Activated CD8-positive, alpha-beta memory T cell treated with anti-CD3 and anti-CD28 coated beads, Interleukin-2, amount 10 ng/mL, durations not matched to agents 7 days and 5 days (primary cell): ENCODE results near the gene PPP1R16B. TPM values are rescaled to one million over a fixed set of nuclear protein-coding genes. Genes with fewer than 3 reads are reported as not detected.

ENCODE experiments used
- ATAC-seq: fragments of 150-1000 bp; cut with Tn5 transposase; one replicate; pipeline ENCODE4 v1.10.0; 2021; ENCODE audit warnings: moderate library complexity
- CTCF ChIA-PET: fragments of 350-600 bp; sonication (Branson Sonifier 250); formaldehyde crosslinking; loops from one replicate; lab custom pipeline; 2021; ENCODE audit warnings: antibody characterized with exemption; lab: Charles Lee
- DNase-seq: peaks from one replicate; pipeline ENCODE4 v3.0.0-alpha.2; 2020
- H3K27ac Mint-ChIP-seq: one replicate; pipeline ENCODE4 v1.8.0; 2021; ENCODE audit warnings: mild to moderate bottlenecking, mixed read lengths
- H3K27me3 Mint-ChIP-seq: one replicate; pipeline ENCODE4 v1.8.0; 2021; ENCODE audit warnings: mixed read lengths
- H3K36me3 Mint-ChIP-seq: one replicate; pipeline ENCODE4 v1.8.0; 2021; ENCODE audit warnings: mild to moderate bottlenecking, mixed read lengths
- H3K4me1 Mint-ChIP-seq: one replicate; pipeline ENCODE4 v1.8.0; 2021; ENCODE audit warnings: mixed read lengths
- H3K4me3 Mint-ChIP-seq: one replicate; pipeline ENCODE4 v1.8.0; 2021; ENCODE audit warnings: mild to moderate bottlenecking, moderate library complexity, mixed read lengths
- H3K9me3 Mint-ChIP-seq: one replicate; pipeline ENCODE4 v1.8.0; 2022; ENCODE audit warnings: low read depth, mixed read lengths
- total RNA-seq, 2 experiments: library from RNA; stranded (reverse); gene quantifications; one replicate each; pipeline ENCODE4 v1.2.3, GENCODE V29; 2021

The PPP1R16B gene
- total RNA-seq, 2 experiments from 2014 or later = 86.5 to 128 TPM

DNA sequence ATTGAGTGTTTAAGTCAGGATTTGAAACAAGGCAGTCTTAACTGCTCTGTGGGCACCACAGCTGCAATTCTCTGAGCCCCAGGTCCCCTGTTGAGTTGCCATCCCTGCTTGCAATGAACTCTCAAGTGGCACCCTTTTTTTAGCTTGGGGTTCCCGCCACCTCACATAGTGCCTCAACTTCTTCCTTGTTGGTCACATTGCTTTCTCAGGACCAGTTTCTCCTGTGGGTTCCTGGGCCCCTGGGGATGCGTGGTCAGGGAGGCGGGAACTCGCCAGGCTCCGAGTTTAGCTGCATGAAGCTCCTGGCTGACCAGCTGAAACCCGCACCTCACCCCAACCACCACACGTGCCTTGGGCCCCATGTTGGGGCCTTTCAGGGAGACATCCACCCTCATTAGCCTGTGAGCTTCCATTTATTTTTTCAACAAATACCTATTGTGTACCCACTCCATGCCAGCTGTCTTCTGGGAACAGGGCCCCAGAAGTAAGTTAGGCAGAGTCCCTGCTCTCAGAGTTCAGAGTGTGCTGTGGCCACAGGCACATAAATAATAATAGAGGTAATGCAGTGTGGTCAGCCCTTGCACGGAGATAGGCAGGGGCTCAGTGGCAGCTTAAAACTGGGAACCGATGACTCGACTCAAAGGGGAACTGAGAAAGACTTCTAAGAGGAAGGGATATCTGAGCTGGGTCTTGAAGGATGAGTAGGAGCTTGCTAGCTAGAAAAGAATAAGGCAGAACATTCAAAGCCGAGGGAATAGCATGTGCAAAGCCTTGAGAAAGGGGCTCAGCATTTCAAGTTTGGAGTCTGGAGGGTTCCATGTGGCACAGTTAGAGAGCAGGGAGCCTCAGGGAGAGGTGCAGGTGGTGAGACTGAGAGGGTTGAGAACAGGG is 86.8 kb downstream of the PPP1R16B start:
- H3K9me3 Mint-ChIP-seq = no peaks in the 10 kb centered on the region
- peak overlapping the region; percentile 89 for H3K27ac Mint-ChIP-seq
- no peak for DNase-seq
- H3K4me3 Mint-ChIP-seq = no peak overlapping the region
- no peaks in the 10 kb centered on the region for H3K27me3 Mint-ChIP-seq
- peak; percentile 10 for ATAC-seq
- CTCF ChIA-PET = interaction anchor here (0.8 to 4.2 kb wide), 31 partner anchors 9 to 259 kb away, joined by 3 to 42 read pairs (median 5); partner anchors contain the start of genes ACTR5 and PPP1R16B
- H3K4me1 Mint-ChIP-seq = peaks cover 70% of the 10 kb centered on the region
- H3K36me3 Mint-ChIP-seq = peaks cover 21% of the 10 kb centered on the region

DNA sequence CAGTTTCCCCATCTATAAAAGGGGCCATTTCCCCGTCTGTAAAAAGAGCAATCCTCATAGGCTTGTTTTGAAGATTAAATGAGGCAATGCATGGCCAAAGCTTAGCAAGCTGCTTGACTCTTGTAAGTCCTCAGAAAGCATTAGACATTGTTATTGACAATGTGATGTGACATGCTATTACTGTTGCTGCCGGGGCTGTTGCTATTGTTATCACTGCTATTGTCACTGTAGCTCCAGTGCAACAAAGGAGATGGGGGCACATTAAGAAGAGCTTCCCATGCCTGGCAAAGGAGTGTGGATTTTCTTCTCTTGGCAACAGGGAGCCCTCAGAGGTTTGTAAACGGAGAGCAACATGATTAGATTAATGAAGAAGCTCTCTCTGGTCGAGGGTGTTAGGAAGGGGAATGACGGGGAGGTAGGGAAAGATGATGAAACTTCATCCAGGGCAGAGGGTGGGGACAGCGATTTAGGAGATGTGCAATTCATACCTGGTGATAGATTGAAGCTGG is 87.6 kb downstream of the PPP1R16B start:
- no peaks in the 10 kb centered on the region for H3K27me3 Mint-ChIP-seq
- H3K4me1 Mint-ChIP-seq = peaks cover 70% of the 10 kb centered on the region
- no peaks in the 10 kb centered on the region for H3K9me3 Mint-ChIP-seq
- peak; percentile 12 for ATAC-seq
- H3K27ac Mint-ChIP-seq = peak overlapping the region; percentile 89
- DNase-seq = no peak
- H3K36me3 Mint-ChIP-seq = peaks cover 29% of the 10 kb centered on the region
- H3K4me3 Mint-ChIP-seq = peak overlapping the region; percentile 42
- CTCF ChIA-PET = interaction anchor here (0.8 to 4.2 kb wide), 31 partner anchors 10 to 260 kb away, joined by 3 to 42 read pairs (median 5); partner anchors contain the start of genes ACTR5 and PPP1R16B

GRCh38 chr20:38893565-38894090 is 88.1 kb downstream of the PPP1R16B start:
- H3K27me3 Mint-ChIP-seq = no peaks in the 10 kb centered on the region
- H3K9me3 Mint-ChIP-seq = no peaks in the 10 kb centered on the region

GRCh38 chr20:38894091-38894847 is 88.8 kb downstream of the PPP1R16B start:
- H3K36me3 Mint-ChIP-seq = peaks cover 30% of the 10 kb centered on the region
- ATAC-seq = no peak

More at GRCh38 chr20:38893565-38894090, 88.1 kb downstream of the PPP1R16B start:
- CTCF ChIA-PET = interaction anchor here (0.8 to 4.2 kb wide), 29 partner anchors 10 to 260 kb away, joined by 3 to 42 read pairs (median 6); partner anchors contain the start of genes ACTR5 and PPP1R16B
- H3K4me1 Mint-ChIP-seq = peaks cover 68% of the 10 kb centered on the region
- peak; percentile 86 for DNase-seq
- peak overlapping the region; percentile 89 for H3K27ac Mint-ChIP-seq
- ATAC-seq = peak; percentile 87
- peaks cover 30% of the 10 kb centered on the region for H3K36me3 Mint-ChIP-seq
- peak overlapping the region; percentile 42 for H3K4me3 Mint-ChIP-seq

GRCh38 chr20:38895098-38895949 is 89.8 kb downstream of the PPP1R16B start:
- peaks cover 30% of the 10 kb centered on the region for H3K36me3 Mint-ChIP-seq
- no peak overlapping the region for H3K4me3 Mint-ChIP-seq
- CTCF ChIA-PET = interaction anchor here (0.7 to 3.9 kb wide), 14 partner anchors 9 to 144 kb away, joined by 3 to 42 read pairs (median 3); partner anchors contain the start of gene PPP1R16B
- no peak for ATAC-seq
- H3K27me3 Mint-ChIP-seq = no peaks in the 10 kb centered on the region
- no peaks in the 10 kb centered on the region for H3K9me3 Mint-ChIP-seq
- H3K27ac Mint-ChIP-seq = no peak overlapping the region
- H3K4me1 Mint-ChIP-seq = peaks cover 54% of the 10 kb centered on the region
- no peak for DNase-seq

More at GRCh38 chr20:38894091-38894847, 88.8 kb downstream of the PPP1R16B start:
- H3K27ac Mint-ChIP-seq = peak overlapping the region; percentile 89
- DNase-seq = no peak
- H3K9me3 Mint-ChIP-seq = no peaks in the 10 kb centered on the region
- peak overlapping the region; percentile 15 for H3K4me3 Mint-ChIP-seq
- H3K4me1 Mint-ChIP-seq = peaks cover 64% of the 10 kb centered on the region
- CTCF ChIA-PET = interaction anchor here (0.7 to 3.9 kb wide), 13 partner anchors 10 to 143 kb away, joined by 3 to 42 read pairs (median 3); partner anchors contain the start of gene PPP1R16B
- no peaks in the 10 kb centered on the region for H3K27me3 Mint-ChIP-seq

DNA sequence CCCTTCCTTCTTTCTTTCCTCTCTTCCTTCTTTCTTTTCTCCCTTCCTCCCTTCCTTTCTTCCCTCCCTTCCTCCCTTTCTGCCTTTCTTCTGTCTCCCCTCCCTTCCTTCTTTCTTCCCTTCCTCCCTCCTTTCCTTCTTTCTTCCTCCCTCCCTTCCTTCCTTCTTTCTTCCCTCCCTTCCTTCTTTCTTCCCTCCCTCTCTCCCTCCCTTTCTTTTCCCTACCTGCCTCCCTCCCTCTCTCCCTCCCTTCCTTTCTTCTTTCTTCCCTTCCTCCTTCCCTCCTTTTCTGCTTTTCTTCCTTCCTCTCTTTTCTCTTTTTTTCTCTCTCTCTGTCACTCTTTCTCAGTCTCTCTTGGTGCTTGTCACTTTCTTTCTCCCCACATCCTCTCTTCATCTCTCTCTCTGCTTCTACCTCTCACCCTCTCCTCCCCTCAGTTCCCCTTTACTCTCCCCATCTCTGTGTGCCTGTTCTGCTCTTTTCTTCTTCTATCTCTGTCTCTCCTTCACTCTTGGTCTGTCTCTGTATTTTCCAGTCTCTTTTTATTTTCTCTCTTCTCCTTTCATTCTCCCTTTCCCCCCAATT is 90.6 kb downstream of the PPP1R16B start:
- no peak for DNase-seq
- H3K4me1 Mint-ChIP-seq = peaks cover 46% of the 10 kb centered on the region
- CTCF ChIA-PET = interaction anchor here (0.8 to 1.2 kb wide), 2 partner anchors 10 to 106 kb away, joined by 3 to 4 read pairs; no protein-coding TSS in a partner anchor
- peak overlapping the region; percentile 70 for H3K27ac Mint-ChIP-seq
- no peaks in the 10 kb centered on the region for H3K9me3 Mint-ChIP-seq
- no peaks in the 10 kb centered on the region for H3K27me3 Mint-ChIP-seq
- ATAC-seq = no peak
- peaks cover 36% of the 10 kb centered on the region for H3K36me3 Mint-ChIP-seq
- H3K4me3 Mint-ChIP-seq = no peak overlapping the region

DNA sequence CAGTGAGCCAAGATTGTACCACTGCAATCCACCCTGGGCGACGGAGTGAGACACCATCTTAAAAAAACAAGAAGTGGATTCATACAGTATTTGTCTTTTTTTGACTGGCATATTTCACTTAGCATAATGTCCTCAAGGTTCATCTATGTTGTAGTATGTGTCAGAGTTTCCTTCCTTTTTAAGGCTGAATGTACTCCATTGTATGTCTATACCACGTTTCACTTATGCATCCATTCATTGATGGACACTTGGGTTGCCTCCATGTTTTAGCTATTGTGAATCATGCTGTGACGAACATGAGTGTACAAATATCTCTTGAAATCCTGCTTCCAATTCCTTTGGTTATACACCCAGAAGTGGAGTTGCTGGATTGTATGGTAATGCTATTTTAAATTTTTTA is 91.8 kb downstream of the PPP1R16B start:
- Mint-ChIP-seq H3K9me3 (no peaks in the 10 kb centered on the region), H3K27ac (no peak overlapping the region), H3K4me3 (no peak overlapping the region), H3K4me1 (peaks cover 39% of the 10 kb centered on the region), H3K27me3 (no peaks in the 10 kb centered on the region), H3K36me3 (peaks cover 46% of the 10 kb centered on the region)
- ATAC-seq (no peak), DNase-seq (no peak)
- CTCF ChIA-PET = no interaction called here

DNA sequence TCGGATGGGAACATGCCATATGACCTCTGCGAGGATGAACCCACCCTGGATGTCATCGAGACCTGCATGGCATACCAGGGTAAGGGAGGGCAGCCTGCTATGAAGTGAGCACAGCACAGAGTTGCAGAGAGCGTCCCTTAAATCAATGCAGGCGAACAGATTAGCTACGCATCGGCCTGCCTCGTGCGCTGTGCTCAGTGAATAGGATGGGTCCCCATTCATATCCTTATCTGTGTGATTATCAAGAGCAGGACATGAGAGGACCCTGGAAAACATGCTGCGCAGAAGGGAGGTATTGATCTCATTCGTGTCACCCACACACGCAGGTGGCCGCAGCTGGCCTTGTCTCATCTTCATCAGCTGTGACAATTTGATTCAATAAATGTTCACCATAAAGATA is 95.1 kb downstream of the PPP1R16B start:
- peaks cover 71% of the 10 kb centered on the region for H3K36me3 Mint-ChIP-seq
- CTCF ChIA-PET = interaction anchor here (0.8 to 1.2 kb wide), 2 partner anchors 28 to 110 kb away, joined by 3 read pairs; no protein-coding TSS in a partner anchor
- H3K27ac Mint-ChIP-seq = no peak overlapping the region
- DNase-seq (no peak), ATAC-seq (no peak)
- peaks cover 9% of the 10 kb centered on the region for H3K9me3 Mint-ChIP-seq
- no peak overlapping the region for H3K4me3 Mint-ChIP-seq
- no peaks in the 10 kb centered on the region for H3K27me3 Mint-ChIP-seq
- peaks cover 10% of the 10 kb centered on the region for H3K4me1 Mint-ChIP-seq

DNA sequence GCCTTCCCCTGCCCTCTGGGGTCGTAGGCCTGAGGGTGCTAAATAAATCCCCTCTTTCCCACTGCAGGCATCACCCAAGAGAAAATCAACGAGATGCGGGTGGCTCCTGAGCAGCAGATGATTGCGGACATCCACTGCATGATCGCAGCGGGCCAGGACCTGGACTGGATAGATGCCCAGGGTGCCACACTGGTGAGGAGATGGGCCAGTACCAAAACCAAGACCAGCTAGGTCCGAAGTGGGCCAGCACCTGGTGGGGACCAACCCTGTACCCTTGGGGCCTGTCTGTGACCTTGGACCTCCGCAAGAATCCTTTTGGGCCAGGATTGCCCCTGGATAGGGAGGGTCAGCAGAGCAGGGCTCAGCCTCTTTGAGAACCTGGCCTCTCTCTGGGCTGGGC is 97.1 kb downstream of the PPP1R16B start:
- H3K27ac Mint-ChIP-seq = no peak overlapping the region
- CTCF ChIA-PET = no interaction called here
- H3K27me3 Mint-ChIP-seq = no peaks in the 10 kb centered on the region
- no peak overlapping the region for H3K4me3 Mint-ChIP-seq
- ATAC-seq (no peak), DNase-seq (no peak)
- peaks cover 75% of the 10 kb centered on the region for H3K36me3 Mint-ChIP-seq
- peaks cover 9% of the 10 kb centered on the region for H3K9me3 Mint-ChIP-seq
- peaks cover 3% of the 10 kb centered on the region for H3K4me1 Mint-ChIP-seq

- Mint-ChIP-seq H3K36me3 (peaks cover 77% of the 10 kb centered on the region), H3K27me3 (no peaks in the 10 kb centered on the region), H3K4me1 (no peaks in the 10 kb centered on the region), H3K27ac (no peak overlapping the region), H3K4me3 (no peak overlapping the region), H3K9me3 (peaks cover 9% of the 10 kb centered on the region)
- ATAC-seq = no peak
- DNase-seq = no peak
- CTCF ChIA-PET = interaction anchor here (0.6 kb wide), 1 partner anchor 1220 kb away, joined by 5 read pairs; no protein-coding TSS in a partner anchor
These were observed 97.8 kb downstream of the PPP1R16B start for GRCh38 chr20:38903335-38903734.

DNA sequence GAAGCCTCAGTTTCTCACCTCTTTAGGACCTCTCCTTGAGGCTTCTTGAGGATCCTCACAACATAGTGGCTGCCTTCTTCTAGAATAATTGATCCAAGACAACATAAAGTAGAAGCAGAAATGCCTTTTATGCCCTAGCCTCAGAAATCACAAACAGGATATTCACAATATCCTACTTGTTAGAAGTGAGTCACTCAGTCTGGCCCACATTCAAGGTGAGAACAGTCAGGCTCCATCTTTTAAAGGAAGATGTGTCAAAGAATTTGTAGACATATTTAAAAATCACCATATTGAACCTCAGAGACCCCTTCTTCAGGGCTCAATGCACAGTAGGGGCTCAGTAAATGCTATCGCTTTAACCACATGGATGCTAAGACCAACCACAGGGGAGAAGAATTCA is 99.9 kb downstream of the PPP1R16B start:
- DNase-seq (no peak), ATAC-seq (no peak)
- Mint-ChIP-seq H3K4me1 (no peaks in the 10 kb centered on the region), H3K36me3 (peaks cover 85% of the 10 kb centered on the region), H3K9me3 (peaks cover 9% of the 10 kb centered on the region), H3K4me3 (no peak overlapping the region), H3K27me3 (no peaks in the 10 kb centered on the region), H3K27ac (no peak overlapping the region)
- CTCF ChIA-PET = interaction anchor here (0.6 to 2.0 kb wide), 5 partner anchors 10 to 144 kb away, joined by 3 to 8 read pairs (median 4); partner anchors contain the start of gene PPP1R16B
